Panc1 (cell line): ENCODE data around the gene KRTAP10-7. TPM values are rescaled to one million over a fixed set of nuclear protein-coding genes. Genes with fewer than 3 reads are reported as not detected.
"Not testable (repeated sequence)": the region's sequence is repeated elsewhere in the genome, so short reads cannot be mapped to it uniquely, and the experiment has no call there.

Experiments
- ATAC-seq: fragments of 200-7000 bp; cut with Tn5 transposase; 2 replicates; pipeline ENCODE4 v1.9.1; 2020; ENCODE audit warnings: mild to moderate bottlenecking, moderate library complexity
- BruUV-seq: library from RNA; stranded (reverse); fragments of 400-500 nt; replicated peaks from 2 replicates; lab custom pipeline; 2021; lab: Mats Ljungman, UMichigan
- CTCF ChIA-PET: fragments of 300-600 bp; sonication (Branson Sonifier 250); formaldehyde crosslinking; loops from one replicate; lab custom pipeline; 2022; ENCODE audit warnings: antibody characterized with exemption; lab: Charles Lee
- POLR2A ChIA-PET: fragments of 300-600 bp; sonication (Branson Sonifier 250); formaldehyde crosslinking; loops from one replicate; lab custom pipeline; 2022; ENCODE audit warnings: antibody characterized with exemption; lab: Charles Lee
- DNase-seq: peaks from one replicate; pipeline ENCODE4 v3.0.0-alpha.2; 2010; ENCODE audit warnings: low read depth, low spot score
- H3K27ac ChIP-seq: 2 replicates; pipeline ENCODE4 v1.5.1; 2011; ENCODE audit warnings: mild to moderate bottlenecking, low read length, inconsistent platforms
- H3K27me3 ChIP-seq: fragments of 200-500 bp; sonication (Bioruptor generic); 2 replicates; pipeline ENCODE4 v1.6.0; 2014; ENCODE audit warnings: low read length, inconsistent platforms; ENCODE audit not compliant: control insufficient read depth, insufficient read depth
- H3K36me3 ChIP-seq: fragments of 200-500 bp; sonication (Bioruptor generic); 2 replicates; pipeline ENCODE4 v1.5.1; 2014; ENCODE audit warnings: inconsistent platforms, mild to moderate bottlenecking, low read length, moderate library complexity; ENCODE audit not compliant: control insufficient read depth, insufficient read depth
- H3K4me1 ChIP-seq: 2 replicates; pipeline ENCODE4 v1.5.1; 2011; ENCODE audit warnings: inconsistent platforms, mild to moderate bottlenecking, low read length, moderate library complexity; ENCODE audit not compliant: control insufficient read depth, insufficient read depth
- H3K4me3 ChIP-seq, 2 experiments: 2 replicates each; pipeline ENCODE4 v1.5.1; 2011 to 2012; ENCODE audit warnings: low read depth in 2 of 2, low read length in 2 of 2, mild to moderate bottlenecking in 2 of 2, inconsistent platforms in 1 of 2, moderate library complexity in 1 of 2
- H3K9me3 ChIP-seq: fragments of 200-500 bp; sonication (Bioruptor generic); 2 replicates; pipeline ENCODE4 v1.5.1; 2014; ENCODE audit warnings: low read depth, mild to moderate bottlenecking, inconsistent platforms, low read length, moderate library complexity; ENCODE audit not compliant: control insufficient read depth, insufficient read depth
- POLR2AphosphoS5 ChIP-seq: IDR thresholded peaks from 2 replicates; pipeline ENCODE4 v1.6.1; 2012; ENCODE audit warnings: mild to moderate bottlenecking, low read depth, low read length, moderate library complexity
- REST ChIP-seq, 2 experiments: IDR thresholded peaks; 2 replicates each; pipeline ENCODE4 v1.6.1; 2011 to 2012; ENCODE audit warnings: low read depth in 2 of 2, control low read depth in 1 of 2, low read length in 1 of 2, mild to moderate bottlenecking in 1 of 2, moderate library complexity in 1 of 2; ENCODE audit not compliant: insufficient read depth in 1 of 2
- SIN3A ChIP-seq: IDR thresholded peaks from 2 replicates; pipeline ENCODE4 v1.6.1; 2012; ENCODE audit warnings: low read depth, mild to moderate bottlenecking, low read length, moderate library complexity, borderline replicate concordance; ENCODE audit not compliant: insufficient read depth
- TCF7L2 ChIP-seq: IDR thresholded peaks from 2 replicates; pipeline ENCODE4 v1.6.1; 2011; ENCODE audit warnings: mild to moderate bottlenecking, low read depth, low read length, inconsistent platforms
- in situ Hi-C: cut with HindIII; loops from 2 replicates; pipeline ENCODE4 v1.10.0; 2016; ENCODE audit warnings: low sequenced_read_pairs, low pct_unique_long_range_greater_than_20kb
- intact Hi-C: fragments of 100-400 bp; cut with micrococcal nuclease; formaldehyde crosslinking; loops from one replicate; pipeline ENCODE4 v1.10.0; 2022; ENCODE audit not compliant: unreplicated experiment
- total RNA-seq: library from RNA; stranded (reverse); gene quantifications from one replicate; pipeline ENCODE4 v1.2.1, GENCODE V29; 2021; ENCODE audit not compliant: unreplicated experiment
- TF ChIP-seq, protein P1 (sequence below): fragments of 450-650 bp; IDR thresholded peaks from 2 replicates; pipeline ENCODE4 v1.5.1; 2017; ENCODE audit warnings: mild to moderate bottlenecking

Gene KRTAP10-7
- total RNA-seq, 1 experiment from 2014 or later = not detected

DNA sequence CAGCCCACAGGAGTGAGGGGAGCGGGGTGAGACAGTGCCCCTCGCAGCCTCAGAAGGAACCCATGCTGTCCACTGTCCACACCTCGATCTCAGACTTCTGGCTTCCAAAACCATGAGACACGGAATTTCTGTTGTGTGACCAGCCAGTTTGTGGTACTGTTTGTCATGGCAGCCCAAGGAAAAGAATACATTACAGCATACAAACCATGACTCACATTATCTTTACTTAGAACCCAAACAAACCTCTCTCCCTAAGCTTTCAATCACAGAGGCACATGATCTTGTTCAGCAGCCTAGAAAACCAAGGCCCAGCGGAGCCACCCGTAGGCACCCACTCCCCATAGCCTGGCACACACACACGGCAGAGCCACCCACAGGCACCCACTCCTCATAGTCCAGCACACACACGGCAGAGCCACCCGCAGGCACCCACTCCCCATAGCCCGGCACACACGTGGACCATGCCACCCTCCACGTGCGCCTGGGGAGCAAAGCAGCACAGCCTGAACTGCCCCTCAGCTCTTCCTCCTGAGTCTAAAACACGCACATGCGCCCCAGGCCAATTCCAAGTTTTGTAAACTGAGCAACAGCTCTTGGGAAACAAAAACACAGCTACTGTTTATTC is 27.3 kb upstream of the KRTAP10-7 start:
- Histone ChIP-seq H3K9me3 (no peaks in the 10 kb centered on the region), H3K4me1 (peaks cover 5% of the 10 kb centered on the region; the same call in 1 of the 2 replicates), H3K4me3 (no peak overlapping the region), H3K36me3 (no peaks in the 10 kb centered on the region), H3K27ac (peak overlapping the region; percentile 29; the same call in 1 of the 2 replicates), H3K27me3 (no peaks in the 10 kb centered on the region)
- intact Hi-C loops = no loop called here
- BruUV-seq = no TSS peak
- ATAC-seq = peak; percentile 56; the same call in 1 of the 2 replicates
- ChIA-PET CTCF (no interaction called here), POLR2A (no interaction called here)
- no peak for DNase-seq
- TF ChIP-seq POLR2AphosphoS5 = no peak
- TF ChIP-seq, protein P1, sequence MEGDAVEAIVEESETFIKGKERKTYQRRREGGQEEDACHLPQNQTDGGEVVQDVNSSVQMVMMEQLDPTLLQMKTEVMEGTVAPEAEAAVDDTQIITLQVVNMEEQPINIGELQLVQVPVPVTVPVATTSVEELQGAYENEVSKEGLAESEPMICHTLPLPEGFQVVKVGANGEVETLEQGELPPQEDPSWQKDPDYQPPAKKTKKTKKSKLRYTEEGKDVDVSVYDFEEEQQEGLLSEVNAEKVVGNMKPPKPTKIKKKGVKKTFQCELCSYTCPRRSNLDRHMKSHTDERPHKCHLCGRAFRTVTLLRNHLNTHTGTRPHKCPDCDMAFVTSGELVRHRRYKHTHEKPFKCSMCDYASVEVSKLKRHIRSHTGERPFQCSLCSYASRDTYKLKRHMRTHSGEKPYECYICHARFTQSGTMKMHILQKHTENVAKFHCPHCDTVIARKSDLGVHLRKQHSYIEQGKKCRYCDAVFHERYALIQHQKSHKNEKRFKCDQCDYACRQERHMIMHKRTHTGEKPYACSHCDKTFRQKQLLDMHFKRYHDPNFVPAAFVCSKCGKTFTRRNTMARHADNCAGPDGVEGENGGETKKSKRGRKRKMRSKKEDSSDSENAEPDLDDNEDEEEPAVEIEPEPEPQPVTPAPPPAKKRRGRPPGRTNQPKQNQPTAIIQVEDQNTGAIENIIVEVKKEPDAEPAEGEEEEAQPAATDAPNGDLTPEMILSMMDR = no peak
- no peak for TF ChIP-seq REST (IDR thresholded peaks at IDR 0.05; ENCODE audit: insufficient read depth in 1 of 2, low read depth in 2 of 2, low read length in 1 of 2)
- no peak for TF ChIP-seq TCF7L2
- no peak for TF ChIP-seq SIN3A
- in situ Hi-C loops = no loop called here

DNA sequence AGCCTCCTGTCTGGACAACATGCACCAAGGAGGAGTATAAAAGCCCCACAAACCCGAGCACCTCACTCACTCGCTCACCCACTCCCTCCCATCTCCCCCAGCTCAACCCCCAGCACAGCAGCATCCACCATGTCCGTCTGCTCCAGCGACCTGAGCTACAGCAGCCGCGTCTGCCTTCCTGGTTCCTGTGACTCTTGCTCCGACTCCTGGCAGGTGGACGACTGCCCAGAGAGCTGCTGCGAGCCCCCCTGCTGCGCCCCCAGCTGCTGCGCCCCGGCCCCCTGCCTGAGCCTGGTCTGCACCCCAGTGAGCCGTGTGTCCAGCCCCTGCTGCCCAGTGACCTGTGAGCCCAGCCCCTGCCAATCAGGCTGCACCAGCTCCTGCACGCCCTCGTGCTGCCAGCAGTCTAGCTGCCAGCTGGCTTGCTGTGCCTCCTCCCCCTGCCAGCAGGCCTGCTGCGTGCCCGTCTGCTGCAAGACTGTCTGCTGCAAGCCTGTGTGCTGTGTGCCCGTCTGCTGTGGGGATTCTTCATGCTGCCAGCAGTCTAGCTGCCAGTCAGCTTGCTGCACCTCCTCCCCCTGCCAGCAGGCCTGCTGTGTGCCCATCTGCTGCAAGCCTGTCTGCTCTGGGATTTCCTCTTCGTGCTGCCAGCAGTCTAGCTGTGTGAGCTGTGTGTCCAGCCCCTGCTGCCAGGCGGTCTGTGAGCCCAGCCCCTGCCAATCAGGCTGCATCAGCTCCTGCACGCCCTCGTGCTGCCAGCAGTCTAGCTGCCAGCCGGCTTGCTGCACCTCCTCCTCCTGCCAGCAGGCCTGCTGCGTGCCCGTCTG is 26.6 kb upstream of the KRTAP10-7 start, which contains the start of gene KRTAP10-4:
Gene KRTAP10-4 (plus strand): TSS at position 100 of the 827 bp plus-strand sequence. CDS start 30 bp downstream, at position 130.
- H3K4me1 ChIP-seq, intact Hi-C loops, in situ Hi-C loops, CTCF ChIA-PET, H3K27me3 ChIP-seq, BruUV-seq, H3K9me3 ChIP-seq, POLR2A ChIA-PET, H3K36me3 ChIP-seq, H3K4me3 ChIP-seq, DNase-seq: not testable (repeated sequence)
- 0 out of 2 replicates have a peak, but pooled peaks have one; percentile 26 for ATAC-seq
- H3K27ac ChIP-seq = peak within 1 kb of the TSS; percentile 29; the same call in 1 of the 2 replicates
